OCI-LY3 (cell line): ENCODE data around the gene LARGE1.

ENCODE experiments used
- CTCF ChIP-seq: fragments of 200-600, 300-600 bp; sonication (generic); IDR thresholded peaks from 2 replicates; pipeline ENCODE4 v1.5.1; 2014; ENCODE audit warnings: antibody characterized with exemption, low read length, low read depth
- EZH2phosphoT487 ChIP-seq: fragments of 200-600 bp; shearing (Covaris generic); IDR thresholded peaks from 2 replicates; pipeline ENCODE4 v1.6.1; 2018; ENCODE audit warnings: antibody characterized with exemption, mixed run types, low read depth

- no peak for TF ChIP-seq CTCF
- no peak for TF ChIP-seq EZH2phosphoT487
These were observed 341.5 kb downstream of the LARGE1 start for GRCh38 chr22:33578752-33579151.
